ENCODE data around the gene APOBR.
"Not testable (repeated sequence)": the region's sequence is repeated elsewhere in the genome, so short reads cannot be mapped to it uniquely, and the experiment has no call there.

Gene APOBR

GRCh38 chr16:28499854-28500253 is 5.4 kb downstream of the APOBR start:
- DNase-seq (ENCODE audit: low spot score) = no peak

GRCh38 chr16:28500476-28501180 is 6.2 kb downstream of the APOBR start:
- not testable (repeated sequence) for DNase-seq (ENCODE audit: low spot score)

GRCh38 chr16:28501258-28502232 is 7.1 kb downstream of the APOBR start:
- DNase-seq (ENCODE audit: low spot score) = no peak

GRCh38 chr16:28502290-28502689 is 7.8 kb downstream of the APOBR start:
- no peak for DNase-seq (ENCODE audit: low spot score)

- DNase-seq (ENCODE audit: low spot score) = no peak
Observed at GRCh38 chr16:28503470-28504259, 9.2 kb downstream of the APOBR start.

GRCh38 chr16:28504707-28505404 is 10.4 kb downstream of the APOBR start:
- DNase-seq (ENCODE audit: low spot score) = no peak

- DNase-seq (ENCODE audit: low spot score) = no peak
Observed at GRCh38 chr16:28505489-28506137, 11.2 kb downstream of the APOBR start.

GRCh38 chr16:28511031-28511430 is 16.6 kb downstream of the APOBR start:
- no peak for DNase-seq (ENCODE audit: low spot score)

GRCh38 chr16:28511801-28512789 is 17.7 kb downstream of the APOBR start:
- no peak for DNase-seq (ENCODE audit: low spot score)

GRCh38 chr16:28513484-28514181 is 19.2 kb downstream of the APOBR start:
- no peak for DNase-seq (ENCODE audit: low spot score)

GRCh38 chr16:28514246-28514645 is 19.8 kb downstream of the APOBR start:
- no peak for DNase-seq (ENCODE audit: low spot score)

GRCh38 chr16:28520672-28521071 is 26.2 kb downstream of the APOBR start:
- DNase-seq (ENCODE audit: low spot score) = no peak

GRCh38 chr16:28521436-28521835 is 27.0 kb downstream of the APOBR start:
- DNase-seq (ENCODE audit: low spot score) = no peak

- no peak for DNase-seq (ENCODE audit: low spot score)
Observed at GRCh38 chr16:28522792-28523191, 28.3 kb downstream of the APOBR start.

GRCh38 chr16:28524681-28525171 is 30.3 kb downstream of the APOBR start:
- no peak for DNase-seq (ENCODE audit: low spot score)

- DNase-seq (ENCODE audit: low spot score) = no peak
Observed at GRCh38 chr16:28526201-28527099, 32.0 kb downstream of the APOBR start.

GRCh38 chr16:28527100-28527785 is 32.8 kb downstream of the APOBR start:
- not testable (repeated sequence) for DNase-seq (ENCODE audit: low spot score)
